Superior temporal gyrus (tissue), 1 donor: ENCODE data around the gene DDIT4.

Experiments
- DNase-seq: peaks from one replicate; pipeline ENCODE4 v3.0.0-alpha.2; 2016; ENCODE audit errors: extremely low spot score

Gene DDIT4

GRCh38 chr10:72249176-72249862 is 24.4 kb upstream of the DDIT4 start:
- DNase-seq = peak; percentile 10

- DNase-seq = peak; percentile 8
Observed at GRCh38 chr10:72250666-72251065, 23.1 kb upstream of the DDIT4 start.

GRCh38 chr10:72251635-72252034 is 22.1 kb upstream of the DDIT4 start:
- peak; percentile 9 for DNase-seq

GRCh38 chr10:72252972-72253371 is 20.8 kb upstream of the DDIT4 start:
- DNase-seq = peak; percentile 43

GRCh38 chr10:72253578-72253977 is 20.1 kb upstream of the DDIT4 start:
- DNase-seq = peak; percentile 17

GRCh38 chr10:72254813-72255568 is 18.7 kb upstream of the DDIT4 start:
- DNase-seq = peak; percentile 97

- peak; percentile 76 for DNase-seq
Observed at GRCh38 chr10:72255977-72256729, 17.6 kb upstream of the DDIT4 start.

GRCh38 chr10:72257051-72257892 is 16.5 kb upstream of the DDIT4 start:
- peak; percentile 45 for DNase-seq

- no peak for DNase-seq
Observed at GRCh38 chr10:72258617-72259016, 15.1 kb upstream of the DDIT4 start.

GRCh38 chr10:72259491-72260238 is 14.1 kb upstream of the DDIT4 start:
- peak; percentile 70 for DNase-seq

- peak; percentile 84 for DNase-seq
Observed at GRCh38 chr10:72260239-72260975, 13.3 kb upstream of the DDIT4 start.

- peak; percentile 53 for DNase-seq
Observed at GRCh38 chr10:72260976-72261783, 12.5 kb upstream of the DDIT4 start.

GRCh38 chr10:72261784-72262404 is 11.8 kb upstream of the DDIT4 start:
- DNase-seq = no peak

- no peak for DNase-seq
Observed at GRCh38 chr10:72263613-72264241, 10.0 kb upstream of the DDIT4 start.

GRCh38 chr10:72264536-72264935 is 9.2 kb upstream of the DDIT4 start:
- DNase-seq = no peak

- DNase-seq = no peak
Observed at GRCh38 chr10:72265508-72265907, 8.2 kb upstream of the DDIT4 start.

- no peak for DNase-seq
Observed at GRCh38 chr10:72265990-72266865, 7.5 kb upstream of the DDIT4 start.
